HG03558 (cell line): ENCODE data around the gene ARRB1.

Source experiments
- ATAC-seq: cut with Tn5 transposase; IDR thresholded peaks from one replicate; pipeline ENCODE4 v1.9.1; 2021; ENCODE audit warnings: moderate number of reproducible peaks; ENCODE audit not compliant: unreplicated experiment; ENCODE audit errors: extremely low read depth

ARRB1 gene

GRCh38 chr11:75240311-75241035 is 111.0 kb downstream of the ARRB1 start, which contains the start of gene TPBGL:
TSS of gene TPBGL (plus strand) at chr11:75240774. CDS start at chr11:75241050, 276 bp downstream.
- no peak for ATAC-seq

- ATAC-seq, result no peak
Observed at GRCh38 chr11:75239531-75240290, 111.8 kb downstream of the ARRB1 start.

GRCh38 chr11:75238595-75239440 is 112.6 kb downstream of the ARRB1 start:
- no peak for ATAC-seq

GRCh38 chr11:75237050-75237449 is 114.4 kb downstream of the ARRB1 start:
- no peak for ATAC-seq

- no peak for ATAC-seq
Observed at GRCh38 chr11:75236062-75236461, 115.4 kb downstream of the ARRB1 start.

- no peak for ATAC-seq
Observed at GRCh38 chr11:75233754-75234172, 117.7 kb downstream of the ARRB1 start.

- ATAC-seq, result no peak
Observed at GRCh38 chr11:75230621-75231020, 120.8 kb downstream of the ARRB1 start.

- no peak for ATAC-seq
Observed at GRCh38 chr11:75229466-75229865, 122.0 kb downstream of the ARRB1 start.

GRCh38 chr11:75225794-75226193 is 125.7 kb downstream of the ARRB1 start:
- ATAC-seq, result no peak

- ATAC-seq, result no peak
Observed at GRCh38 chr11:75223954-75224643, 127.4 kb downstream of the ARRB1 start.

GRCh38 chr11:75219869-75220268 is 131.6 kb downstream of the ARRB1 start:
- no peak for ATAC-seq

- ATAC-seq, result no peak
Observed at GRCh38 chr11:75214843-75215242, 136.6 kb downstream of the ARRB1 start.

- no peak for ATAC-seq
Observed at GRCh38 chr11:75214411-75214821, 137.0 kb downstream of the ARRB1 start.
